ENCODE measurements around the gene ADAMTSL1.

- TF ChIP-seq CTCF (IDR thresholded peaks at IDR 0.05) = no peak
- no peak for TF ChIP-seq POLR2A (IDR thresholded peaks at IDR 0.05)
Measured at GRCh38 chr9:18888290-18888689, 414.3 kb downstream of the ADAMTSL1 start.
